Peyer's patch (tissue), 4 donors: Measurements from ENCODE around the gene RHOXF2B.
"Not testable (repeated sequence)": the region's sequence is repeated elsewhere in the genome, so short reads cannot be mapped to it uniquely, and the experiment has no call there.

ENCODE experiments used
- CTCF ChIP-seq, 6 experiments: fragments of 450-650 bp in 4 of 6; fragments of 200-600 bp in 2 of 6; sonication (generic) in 1 of 6; IDR thresholded peaks; one replicate each; pipeline ENCODE4 v1.5.1; 2017 to 2019; ENCODE audit warnings: antibody characterized with exemption in 6 of 6, mild to moderate bottlenecking in 3 of 6, moderate library complexity in 1 of 6
- POLR2A ChIP-seq, 2 donors: fragments of 450-650 bp; IDR thresholded peaks; one replicate each; pipeline ENCODE4 v1.5.1; 2017; ENCODE audit warnings: antibody characterized with exemption in 2 of 2, mild to moderate bottlenecking in 2 of 2, moderate library complexity in 2 of 2

GRCh38 chrX:120066169-120066568, 11.3 kb downstream of the RHOXF2B start:
- not testable (repeated sequence) for TF ChIP-seq CTCF, POLR2A (IDR thresholded peaks at IDR 0.05)
